ACC112 (cell line): ENCODE results near the gene HS3ST4.

Experiments
- H2AFZ ChIP-seq: fragments of 200-600 bp; sonication (generic); one replicate; pipeline ENCODE4 v1.6.0; 2017; ENCODE audit warnings: antibody characterized with exemption, low read length; ENCODE audit not compliant: unreplicated experiment
- H3K27ac ChIP-seq: fragments of 200-600 bp; sonication (generic); 2 replicates; pipeline ENCODE4 v1.5.1; 2014; ENCODE audit warnings: low read depth, mild to moderate bottlenecking, antibody characterized with exemption, low read length, moderate library complexity
- H3K27me3 ChIP-seq: fragments of 200-600 bp; sonication (generic); 2 replicates; pipeline ENCODE4 v1.6.1; 2014; ENCODE audit warnings: mild to moderate bottlenecking, antibody characterized with exemption, low read length, moderate library complexity, mixed read lengths; ENCODE audit not compliant: insufficient read depth
- H3K36me3 ChIP-seq: fragments of 200-600 bp; sonication (generic); 2 replicates; pipeline ENCODE4 v1.6.1; 2016; ENCODE audit warnings: mild to moderate bottlenecking, antibody characterized with exemption, low read length, moderate library complexity, mixed read lengths; ENCODE audit not compliant: insufficient read depth
- H3K4me1 ChIP-seq: fragments of 200-600 bp; sonication (generic); one replicate; pipeline ENCODE4 v1.6.1; 2016; ENCODE audit warnings: low read length, mixed read lengths; ENCODE audit not compliant: insufficient read depth, unreplicated experiment, control insufficient read depth
- H3K4me3 ChIP-seq: fragments of 200-600 bp; sonication (generic); 2 replicates; pipeline ENCODE4 v1.5.1; 2014; ENCODE audit warnings: mild to moderate bottlenecking, low read depth, low read length
- H3K79me2 ChIP-seq: fragments of 200-600 bp; sonication (generic); one replicate; pipeline ENCODE4 v1.6.0; 2016; ENCODE audit warnings: low read length; ENCODE audit not compliant: control insufficient read depth, unreplicated experiment, insufficient read depth

Gene HS3ST4

DNA sequence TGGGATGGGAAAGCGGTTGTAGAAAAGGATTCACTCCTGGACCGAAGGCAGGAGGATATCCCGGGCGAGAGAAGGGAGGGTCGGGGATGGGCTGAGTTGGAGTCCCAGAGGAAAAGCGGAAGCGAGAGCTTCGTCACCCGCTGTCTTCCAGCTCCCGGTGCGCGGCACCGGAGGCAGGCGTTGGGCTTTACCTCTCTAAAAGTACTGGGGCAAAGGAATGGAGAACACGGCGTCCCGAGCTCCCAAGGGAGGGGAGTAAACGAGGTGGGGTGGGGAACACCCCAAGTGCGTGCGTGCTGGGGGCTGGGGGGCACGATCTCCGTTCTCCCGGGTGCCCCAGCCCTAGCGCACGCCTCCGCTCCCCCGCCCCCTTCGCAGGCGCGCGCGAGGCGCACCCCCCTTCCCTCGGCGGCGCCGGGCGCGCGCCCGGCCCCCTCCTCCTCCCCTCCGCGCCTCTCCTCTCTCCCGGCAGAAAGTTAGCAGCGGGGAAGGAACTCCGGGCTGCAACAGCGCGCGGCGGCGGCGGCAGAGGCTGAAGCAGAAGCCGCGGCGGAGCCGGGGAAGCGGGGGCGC is at the start of gene HS3ST4:
TSS of gene HS3ST4 (plus strand) at position 441 of the 573 bp plus-strand sequence.
- Histone ChIP-seq H3K36me3 (no peaks in the 10 kb centered on the region), H3K4me3 (no peak within 1 kb of the TSS), H2AFZ (no peak within 1 kb of the TSS), H3K27ac (no peak within 1 kb of the TSS), H3K79me2 (no peaks in the 10 kb centered on the region), H3K4me1 (no peaks in the 10 kb centered on the region), H3K27me3 (peaks cover 59% of the 10 kb centered on the region)

DNA sequence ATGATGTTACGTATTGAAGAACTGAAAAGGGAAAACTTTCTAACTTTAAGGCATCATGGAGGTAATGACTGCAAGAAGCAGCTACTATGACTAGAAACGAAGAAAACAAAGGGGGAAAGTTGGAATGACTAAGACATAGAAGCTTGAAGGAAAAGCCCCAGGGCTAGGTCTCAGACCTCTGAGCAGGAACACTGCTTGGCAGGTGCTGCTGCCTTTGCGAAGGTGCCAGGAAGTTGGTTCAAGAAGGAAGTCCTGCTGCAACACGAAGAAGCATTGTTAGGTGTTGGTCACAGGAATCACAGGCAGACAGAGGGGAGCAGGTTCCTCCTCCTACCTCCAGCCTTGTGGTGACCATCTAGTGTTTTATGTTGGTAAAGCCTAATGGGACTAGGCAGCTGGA is 48.1 kb upstream of the HS3ST4 start:
- Histone ChIP-seq H3K4me3 (no peak overlapping the region), H3K27ac (no peak overlapping the region), H3K27me3 (no peaks in the 10 kb centered on the region), H3K79me2 (no peaks in the 10 kb centered on the region), H2AFZ (no peak overlapping the region), H3K36me3 (no peaks in the 10 kb centered on the region), H3K4me1 (no peaks in the 10 kb centered on the region)

DNA sequence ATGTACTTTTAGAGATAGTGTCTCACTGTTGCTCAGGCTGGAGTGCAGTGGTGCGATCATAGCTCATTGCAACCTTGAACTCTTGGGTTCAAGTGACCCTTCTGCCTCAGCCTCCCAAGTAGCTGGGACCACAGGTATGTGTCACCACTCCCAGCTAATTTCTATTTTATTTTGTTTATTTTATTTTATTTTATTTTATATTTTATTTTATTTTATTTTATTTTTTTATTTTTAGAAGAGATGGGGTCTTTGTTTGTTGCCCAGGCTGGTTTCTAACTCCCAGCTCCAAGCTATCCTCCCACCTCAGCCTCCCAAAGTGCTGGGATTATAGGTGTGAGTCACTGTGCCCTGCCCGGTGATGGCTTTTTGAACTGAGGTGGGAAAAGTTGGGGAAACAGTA is 35.1 kb upstream of the HS3ST4 start:
- Histone ChIP-seq H3K27me3 (no peaks in the 10 kb centered on the region), H3K4me1 (no peaks in the 10 kb centered on the region), H3K79me2 (no peaks in the 10 kb centered on the region), H3K36me3 (no peaks in the 10 kb centered on the region), H3K27ac (no peak overlapping the region), H3K4me3 (no peak overlapping the region), H2AFZ (no peak overlapping the region)

DNA sequence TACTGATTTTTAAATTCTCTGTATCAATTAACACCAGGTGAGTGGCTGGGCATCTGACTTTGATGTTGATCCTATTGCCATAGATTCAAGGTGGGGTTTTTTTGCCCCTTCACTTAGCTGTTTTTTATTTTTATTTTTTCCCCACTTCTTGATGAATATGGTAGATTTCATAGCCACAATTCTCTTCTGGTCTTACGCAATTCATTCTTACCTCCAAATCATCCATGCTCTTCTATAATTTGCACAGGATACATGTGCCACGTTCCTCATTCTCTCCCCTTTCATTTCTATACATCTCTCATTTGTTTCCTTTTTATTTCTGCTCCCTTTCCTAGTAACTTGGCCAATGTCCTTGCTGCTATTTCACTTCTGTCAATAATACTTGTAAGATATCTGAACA is 14.9 kb upstream of the HS3ST4 start:
- H3K36me3 ChIP-seq: no peaks in the 10 kb centered on the region
- no peaks in the 10 kb centered on the region for H3K4me1 ChIP-seq
- H3K27me3 ChIP-seq: no peaks in the 10 kb centered on the region
- no peak overlapping the region for H3K4me3 ChIP-seq
- no peak overlapping the region for H3K27ac ChIP-seq
- no peak overlapping the region for H2AFZ ChIP-seq
- H3K79me2 ChIP-seq: no peaks in the 10 kb centered on the region

DNA sequence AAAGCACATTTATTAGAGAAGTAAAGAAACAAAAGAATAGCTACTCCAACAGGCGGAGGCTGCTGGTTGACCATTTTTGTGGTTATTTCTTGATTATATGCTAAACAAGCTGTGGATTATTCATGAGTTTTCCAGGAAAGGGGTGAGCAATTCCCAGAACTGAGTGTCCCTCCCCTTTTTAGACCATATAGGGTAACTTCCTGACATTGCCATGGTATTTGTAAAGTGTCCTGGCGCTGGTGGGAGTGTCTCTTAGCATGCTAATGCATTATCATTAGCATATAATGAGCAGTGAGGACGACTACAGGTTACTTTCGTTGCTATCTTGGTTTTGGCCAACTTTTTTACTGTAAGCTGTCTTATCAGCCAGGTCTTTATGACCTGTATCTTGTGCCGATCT is 12.2 kb upstream of the HS3ST4 start:
- H3K4me3 ChIP-seq: no peak overlapping the region

DNA sequence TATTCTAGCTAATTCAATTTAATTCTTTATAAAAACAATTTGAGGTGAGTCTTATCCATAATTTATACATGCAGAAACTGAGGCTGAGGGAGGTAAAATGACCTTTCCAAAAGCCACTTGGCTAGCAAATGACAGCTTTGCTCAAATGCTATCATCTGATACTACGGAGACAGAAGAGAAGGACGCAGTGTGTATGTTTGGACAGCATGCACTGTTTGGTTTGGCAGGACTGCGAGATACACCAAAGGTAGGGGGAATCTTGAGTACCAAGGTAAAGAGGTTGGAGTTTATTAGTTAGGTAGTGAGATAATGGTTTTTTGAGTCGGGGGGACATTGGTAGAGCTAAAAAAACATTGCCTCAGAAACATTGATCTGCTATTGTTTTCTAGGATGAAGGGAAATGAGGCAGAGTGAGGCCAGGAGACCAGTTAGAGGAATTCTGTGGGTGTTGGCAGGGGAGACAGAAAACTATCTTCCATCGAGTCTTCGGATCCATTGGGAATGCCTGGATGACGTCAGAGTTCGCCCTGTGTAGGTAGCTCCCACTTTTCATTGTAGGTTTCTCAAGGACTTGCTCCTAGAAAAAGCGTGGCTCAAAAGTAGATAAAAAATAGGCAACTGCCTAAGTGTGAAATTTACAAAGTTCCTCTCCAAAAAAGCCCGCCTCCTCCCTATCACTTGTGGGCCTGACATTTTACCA is 2.5 kb upstream of the HS3ST4 start:
- Histone ChIP-seq H3K79me2 (no peaks in the 10 kb centered on the region), H3K27me3 (peaks cover 41% of the 10 kb centered on the region), H3K36me3 (no peaks in the 10 kb centered on the region), H3K27ac (no peak overlapping the region), H2AFZ (no peak overlapping the region), H3K4me1 (no peaks in the 10 kb centered on the region), H3K4me3 (no peak overlapping the region)

More for the DNA sequence above, 12.2 kb upstream of the HS3ST4 start:
- H3K27me3 ChIP-seq: no peaks in the 10 kb centered on the region
- no peak overlapping the region for H3K27ac ChIP-seq
- H2AFZ ChIP-seq: no peak overlapping the region
- H3K79me2 ChIP-seq: no peaks in the 10 kb centered on the region
- no peaks in the 10 kb centered on the region for H3K36me3 ChIP-seq
- no peaks in the 10 kb centered on the region for H3K4me1 ChIP-seq

DNA sequence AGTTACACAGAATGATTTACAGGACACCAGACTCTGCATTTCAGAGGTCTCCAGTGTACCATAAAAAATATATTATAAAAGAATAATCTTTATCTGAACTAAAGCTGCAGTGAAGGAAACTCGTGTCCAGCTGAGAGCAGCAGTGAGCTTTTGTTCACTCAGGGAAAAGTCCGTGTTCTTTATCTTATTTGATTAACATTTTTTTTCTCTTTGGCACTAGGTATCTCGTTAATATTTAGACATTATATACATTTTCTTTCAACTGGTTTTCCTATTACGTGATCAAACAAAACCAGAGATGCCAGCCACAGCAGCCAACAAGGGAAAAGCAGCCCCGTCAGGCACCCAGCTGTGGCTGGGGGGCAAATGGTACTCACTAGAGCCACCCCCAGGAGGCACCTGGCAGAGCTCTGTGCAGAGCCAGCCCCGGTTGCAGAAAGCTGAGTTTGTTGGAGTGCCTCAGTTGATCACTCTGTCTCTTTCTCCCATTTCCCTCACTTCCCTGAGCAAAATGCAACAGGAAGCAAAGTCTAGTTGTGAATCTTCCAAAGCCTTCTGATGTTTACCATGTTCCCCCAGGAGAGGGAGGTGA is 1.1 kb upstream of the HS3ST4 start:
- Histone ChIP-seq H3K79me2 (no peaks in the 10 kb centered on the region), H3K27ac (no peak overlapping the region), H3K4me1 (no peaks in the 10 kb centered on the region), H3K36me3 (no peaks in the 10 kb centered on the region), H3K27me3 (peaks cover 55% of the 10 kb centered on the region), H3K4me3 (no peak overlapping the region), H2AFZ (no peak overlapping the region)

DNA sequence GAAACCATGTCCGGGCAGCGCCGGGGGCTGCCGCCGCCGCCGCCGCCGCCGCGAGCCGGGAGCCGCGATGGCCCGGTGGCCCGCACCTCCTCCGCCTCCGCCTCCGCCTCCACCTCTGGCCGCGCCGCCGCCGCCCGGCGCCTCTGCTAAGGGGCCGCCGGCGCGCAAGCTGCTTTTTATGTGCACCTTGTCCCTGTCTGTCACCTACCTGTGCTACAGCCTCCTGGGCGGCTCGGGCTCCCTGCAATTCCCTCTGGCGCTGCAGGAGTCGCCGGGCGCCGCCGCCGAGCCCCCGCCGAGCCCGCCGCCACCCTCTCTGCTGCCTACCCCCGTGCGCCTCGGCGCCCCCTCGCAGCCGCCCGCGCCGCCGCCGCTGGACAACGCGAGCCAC is 587 bp downstream of the HS3ST4 start:
- Histone ChIP-seq H2AFZ (no peak overlapping the region), H3K27ac (no peak overlapping the region), H3K4me3 (no peak overlapping the region), H3K27me3 (peaks cover 59% of the 10 kb centered on the region), H3K79me2 (no peaks in the 10 kb centered on the region), H3K4me1 (no peaks in the 10 kb centered on the region), H3K36me3 (no peaks in the 10 kb centered on the region)

DNA sequence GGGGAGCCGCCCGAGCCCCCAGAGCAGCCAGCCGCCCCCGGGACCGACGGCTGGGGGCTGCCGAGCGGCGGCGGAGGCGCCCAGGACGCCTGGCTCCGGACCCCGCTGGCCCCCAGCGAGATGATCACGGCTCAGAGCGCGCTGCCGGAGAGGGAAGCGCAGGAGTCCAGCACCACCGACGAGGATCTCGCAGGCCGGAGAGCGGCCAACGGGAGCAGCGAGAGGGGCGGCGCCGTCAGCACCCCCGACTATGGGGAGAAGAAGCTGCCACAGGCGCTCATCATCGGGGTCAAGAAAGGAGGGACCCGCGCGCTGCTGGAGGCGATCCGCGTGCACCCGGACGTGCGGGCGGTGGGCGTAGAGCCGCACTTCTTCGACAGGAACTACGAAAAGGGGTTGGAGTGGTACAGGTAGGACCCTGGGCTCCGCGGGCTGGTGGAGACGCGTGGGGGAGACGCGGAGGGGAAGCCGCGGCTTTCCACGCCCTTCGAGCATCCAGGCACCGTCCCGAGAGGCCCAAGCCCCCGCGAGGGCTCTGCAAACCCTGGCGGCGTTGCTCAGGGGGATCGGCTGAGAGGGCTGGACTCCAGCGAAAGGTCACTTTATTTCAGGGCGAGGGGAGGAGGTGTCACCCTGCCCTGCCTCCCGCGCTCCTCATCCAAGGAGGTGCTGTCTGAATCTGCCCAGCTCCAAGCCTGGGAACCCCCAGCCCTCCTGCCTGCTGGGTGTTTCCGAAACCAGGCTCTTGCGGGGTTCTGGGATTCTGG is 1.2 kb downstream of the HS3ST4 start:
- H3K4me1 ChIP-seq: no peaks in the 10 kb centered on the region
- no peaks in the 10 kb centered on the region for H3K79me2 ChIP-seq
- peaks cover 59% of the 10 kb centered on the region for H3K27me3 ChIP-seq
- H3K36me3 ChIP-seq: no peaks in the 10 kb centered on the region
- H3K4me3 ChIP-seq: no peak overlapping the region
- no peak overlapping the region for H3K27ac ChIP-seq
- H2AFZ ChIP-seq: no peak overlapping the region

DNA sequence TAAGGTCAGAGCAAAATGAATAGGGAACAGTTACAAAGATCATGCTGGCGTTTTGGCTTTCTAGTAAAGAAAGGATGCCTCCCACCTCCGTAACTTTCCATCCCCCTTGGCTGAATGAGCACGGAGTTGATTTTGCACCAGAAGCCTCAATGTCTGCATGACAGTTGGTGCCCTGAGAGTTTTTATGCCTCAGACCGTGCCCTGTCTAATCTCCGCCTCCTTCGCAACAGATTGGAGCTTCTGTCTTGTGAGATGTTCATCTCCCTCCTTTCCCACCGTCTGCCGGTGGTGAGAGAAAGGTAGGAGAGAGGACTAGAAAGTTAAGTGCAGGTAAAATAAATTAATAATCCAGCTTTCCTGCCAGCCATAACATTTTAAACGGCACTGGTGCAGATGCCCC is 1.9 kb downstream of the HS3ST4 start:
- H3K36me3 ChIP-seq: no peaks in the 10 kb centered on the region
- no peak overlapping the region for H3K27ac ChIP-seq
- no peaks in the 10 kb centered on the region for H3K79me2 ChIP-seq
- H3K4me3 ChIP-seq: no peak overlapping the region
- peaks cover 59% of the 10 kb centered on the region for H3K27me3 ChIP-seq
- no peak overlapping the region for H2AFZ ChIP-seq
- no peaks in the 10 kb centered on the region for H3K4me1 ChIP-seq
